ENCODE data around the gene TIMP2. TPM values are rescaled to one million over a fixed set of nuclear protein-coding genes. Genes with fewer than 3 reads are reported as not detected.

The TIMP2 gene
- total and polyA plus RNA-seq, 2 of the 13 experiments (the other 11 are each of a cell fraction or from before 2014, with no cell fraction given): 3.8 to 8.5 TPM

GRCh38 chr17:78947235-78948149, 22.3 kb upstream of the TIMP2 start (continued):
- TF ChIP-seq, protein P1, sequence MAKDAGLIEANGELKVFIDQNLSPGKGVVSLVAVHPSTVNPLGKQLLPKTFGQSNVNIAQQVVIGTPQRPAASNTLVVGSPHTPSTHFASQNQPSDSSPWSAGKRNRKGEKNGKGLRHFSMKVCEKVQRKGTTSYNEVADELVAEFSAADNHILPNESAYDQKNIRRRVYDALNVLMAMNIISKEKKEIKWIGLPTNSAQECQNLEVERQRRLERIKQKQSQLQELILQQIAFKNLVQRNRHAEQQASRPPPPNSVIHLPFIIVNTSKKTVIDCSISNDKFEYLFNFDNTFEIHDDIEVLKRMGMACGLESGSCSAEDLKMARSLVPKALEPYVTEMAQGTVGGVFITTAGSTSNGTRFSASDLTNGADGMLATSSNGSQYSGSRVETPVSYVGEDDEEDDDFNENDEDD (CRISPR knock-in tag; IDR thresholded peaks at IDR 0.05; ENCODE audit: borderline replicate concordance): no peak
- TF ChIP-seq PCBP1 (IDR thresholded peaks at IDR 0.05; ENCODE audit: borderline replicate concordance, low read depth, low read length) (no peak), SNAPC2 (CRISPR knock-in tag; IDR thresholded peaks at IDR 0.05) (no peak), BRF2 (CRISPR knock-in tag; IDR thresholded peaks at IDR 0.05) (no peak), ZNF143 (CRISPR knock-in tag; IDR thresholded peaks at IDR 0.05) (no peak), SKI (IDR thresholded peaks at IDR 0.05; ENCODE audit: partially characterized antibody) (no peak), ZNF362 (CRISPR knock-in tag; IDR thresholded peaks at IDR 0.05; ENCODE audit: borderline replicate concordance) (no peak; the same call in 1 of the 2 replicates), ZNF256 (CRISPR knock-in tag; conservative IDR thresholded peaks at IDR 0.05) (no peak), ZNF44 (CRISPR knock-in tag; IDR thresholded peaks at IDR 0.05) (no peak), ZNF746 (CRISPR knock-in tag; IDR thresholded peaks at IDR 0.05) (no peak), ONECUT2 (CRISPR knock-in tag; IDR thresholded peaks at IDR 0.05) (no peak), ZNF235 (CRISPR knock-in tag; IDR thresholded peaks at IDR 0.05; ENCODE audit: borderline replicate concordance) (no peak), IKZF4 (CRISPR knock-in tag; IDR thresholded peaks at IDR 0.05; ENCODE audit: borderline replicate concordance, low read depth, not compliant biosample characterization) (no peak), ETS1 (CRISPR knock-in tag; IDR thresholded peaks at IDR 0.05) (no peak), CENPBD1 (CRISPR knock-in tag; IDR thresholded peaks at IDR 0.05; ENCODE audit: borderline replicate concordance, low read depth) (no peak), FOSL1 (CRISPR knock-in tag; IDR thresholded peaks at IDR 0.05; ENCODE audit: borderline replicate concordance) (no peak), RBFOX2 (IDR thresholded peaks at IDR 0.05; ENCODE audit: low read depth, low read length) (no peak), ZNF547 (CRISPR knock-in tag; IDR thresholded peaks at IDR 0.05) (no peak), SNAPC5 (CRISPR knock-in tag; IDR thresholded peaks at IDR 0.05; ENCODE audit: borderline replicate concordance) (no peak), ZNF484 (CRISPR knock-in tag; IDR thresholded peaks at IDR 0.05; ENCODE audit: borderline replicate concordance, low read depth) (no peak)
- TF ChIP-seq, protein P2, sequence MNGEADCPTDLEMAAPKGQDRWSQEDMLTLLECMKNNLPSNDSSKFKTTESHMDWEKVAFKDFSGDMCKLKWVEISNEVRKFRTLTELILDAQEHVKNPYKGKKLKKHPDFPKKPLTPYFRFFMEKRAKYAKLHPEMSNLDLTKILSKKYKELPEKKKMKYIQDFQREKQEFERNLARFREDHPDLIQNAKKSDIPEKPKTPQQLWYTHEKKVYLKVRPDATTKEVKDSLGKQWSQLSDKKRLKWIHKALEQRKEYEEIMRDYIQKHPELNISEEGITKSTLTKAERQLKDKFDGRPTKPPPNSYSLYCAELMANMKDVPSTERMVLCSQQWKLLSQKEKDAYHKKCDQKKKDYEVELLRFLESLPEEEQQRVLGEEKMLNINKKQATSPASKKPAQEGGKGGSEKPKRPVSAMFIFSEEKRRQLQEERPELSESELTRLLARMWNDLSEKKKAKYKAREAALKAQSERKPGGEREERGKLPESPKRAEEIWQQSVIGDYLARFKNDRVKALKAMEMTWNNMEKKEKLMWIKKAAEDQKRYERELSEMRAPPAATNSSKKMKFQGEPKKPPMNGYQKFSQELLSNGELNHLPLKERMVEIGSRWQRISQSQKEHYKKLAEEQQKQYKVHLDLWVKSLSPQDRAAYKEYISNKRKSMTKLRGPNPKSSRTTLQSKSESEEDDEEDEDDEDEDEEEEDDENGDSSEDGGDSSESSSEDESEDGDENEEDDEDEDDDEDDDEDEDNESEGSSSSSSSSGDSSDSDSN (CRISPR knock-in tag; IDR thresholded peaks at IDR 0.05): no peak
